ENCODE measurements around the gene THRAP3.

THRAP3 gene

DNA sequence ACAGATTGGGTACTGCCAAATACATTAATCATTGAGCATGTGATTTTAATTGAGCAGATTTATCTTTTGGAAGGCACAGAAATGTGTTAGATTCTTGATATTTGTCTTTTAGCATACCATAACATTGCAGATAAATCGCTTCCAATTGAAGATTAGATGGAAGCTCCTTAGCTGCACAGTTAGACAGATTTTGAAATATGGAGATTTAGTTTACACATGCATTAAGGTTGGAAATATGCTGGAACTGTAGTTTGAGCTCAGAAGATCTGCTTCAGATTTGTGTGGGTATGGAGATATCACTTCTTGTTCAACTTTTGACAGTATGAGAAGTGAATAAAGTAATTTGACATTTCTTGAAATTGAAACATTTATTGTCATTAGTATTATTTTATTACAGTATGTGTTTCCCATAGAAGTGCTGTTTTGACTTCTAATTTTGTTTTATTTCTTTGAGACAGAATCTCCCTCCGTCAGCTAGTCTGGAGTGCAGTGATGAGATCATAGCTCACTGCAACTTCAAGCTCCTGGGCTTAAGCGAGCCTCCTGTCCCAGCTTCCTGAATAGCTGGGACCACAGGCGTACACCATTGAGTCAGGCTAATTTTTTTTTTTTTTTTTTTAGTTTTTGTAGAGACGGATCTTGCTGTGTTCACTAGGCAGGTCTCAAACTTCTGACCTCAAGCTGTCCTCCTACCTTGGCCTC, 29.1 kb downstream of the THRAP3 start:
- no peak for DNase-seq

- DNase-seq = no peak
Measured at GRCh38 chr1:36256558-36257374, 32.5 kb downstream of the THRAP3 start.

DNA sequence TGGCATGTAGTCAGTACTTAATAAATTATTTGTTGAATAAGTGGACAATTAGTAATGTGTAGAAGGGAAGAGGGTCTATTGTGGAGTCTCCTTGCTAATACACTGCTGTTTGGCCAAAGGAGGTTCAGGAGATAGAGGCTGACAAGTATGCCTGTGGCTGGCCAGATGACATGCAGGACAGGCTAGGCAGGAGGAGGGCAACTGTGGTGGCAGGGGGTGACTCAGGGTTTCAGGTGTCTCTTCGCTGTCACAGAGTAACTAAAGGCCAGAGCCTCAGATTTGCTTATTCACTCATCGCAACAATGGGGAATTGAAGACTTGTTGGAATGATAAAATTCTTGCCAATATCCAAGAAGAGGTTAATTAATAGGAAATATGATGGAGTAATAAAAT, 33.1 kb downstream of the THRAP3 start:
- DNase-seq = no peak

DNA sequence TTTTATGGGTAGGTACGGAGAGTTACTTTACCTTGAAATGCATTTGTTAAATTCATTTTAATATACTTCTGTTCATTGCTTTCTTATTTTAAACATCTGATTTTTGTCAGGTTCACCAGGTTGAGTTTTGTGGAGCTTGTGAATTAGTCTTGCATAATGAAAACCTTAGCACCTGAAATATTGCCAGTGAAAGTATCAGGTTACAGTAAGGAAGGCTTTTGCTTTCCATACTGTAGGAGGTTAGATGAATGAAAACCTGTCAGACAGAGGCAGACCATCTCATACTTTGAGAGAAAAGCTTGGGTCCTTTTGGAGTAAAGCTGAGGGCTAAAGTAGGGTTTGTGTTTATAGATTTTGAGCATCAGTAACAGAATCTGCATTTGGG, 34.7 kb downstream of the THRAP3 start:
- DNase-seq = no peak

- no peak for DNase-seq
Measured at GRCh38 chr1:36268981-36269380, 44.7 kb downstream of the THRAP3 start.

- DNase-seq = no peak
Measured at GRCh38 chr1:36269408-36269838, 45.2 kb downstream of the THRAP3 start.

- DNase-seq = no peak
Measured at GRCh38 chr1:36273024-36273423, 48.8 kb downstream of the THRAP3 start.

DNA sequence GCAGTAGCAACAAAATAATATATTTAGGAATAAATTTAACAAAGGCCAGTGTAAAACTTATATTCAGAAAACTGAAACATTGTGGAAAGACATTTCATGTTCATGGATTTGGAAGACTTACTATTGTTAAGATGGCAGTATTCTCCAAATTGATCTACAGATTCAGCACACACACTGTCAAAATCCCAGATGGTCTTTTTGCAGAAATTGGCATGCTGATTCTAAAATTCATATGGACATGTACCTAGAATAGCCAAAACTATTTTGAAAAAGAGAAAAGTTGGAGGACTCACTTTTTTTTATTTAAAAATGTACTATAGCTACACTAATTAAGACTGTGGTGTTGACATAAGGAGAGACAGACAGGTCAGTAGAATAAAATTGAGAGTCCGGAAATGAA, 50.0 kb downstream of the THRAP3 start:
- DNase-seq = no peak

- no peak for DNase-seq
Measured at GRCh38 chr1:36276688-36277087, 52.4 kb downstream of the THRAP3 start.

- DNase-seq = no peak
Measured at GRCh38 chr1:36279110-36279788, 55.0 kb downstream of the THRAP3 start.

DNA sequence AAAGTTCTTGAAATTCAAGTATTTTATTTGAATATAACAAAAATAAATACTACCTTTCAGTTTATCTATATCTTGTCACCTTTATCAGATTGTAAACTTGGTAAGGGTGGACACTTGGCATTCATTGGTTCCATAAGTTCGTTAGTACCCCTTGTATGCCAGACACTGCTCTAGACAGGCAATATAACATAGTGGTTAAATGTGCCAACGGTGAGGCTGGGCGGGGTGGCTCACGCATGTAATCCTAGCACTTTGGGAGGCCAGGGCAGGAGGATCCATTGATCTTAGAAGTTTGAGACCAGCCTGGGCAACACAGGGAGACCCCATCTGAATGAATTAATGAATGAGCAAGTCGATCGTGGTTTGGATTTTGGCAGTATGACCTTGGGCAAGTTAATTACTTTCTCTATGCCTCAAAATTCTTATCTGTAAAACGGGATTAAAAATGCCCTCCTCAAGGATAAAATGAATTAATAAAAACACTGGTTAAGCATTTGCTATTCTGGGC, 55.6 kb downstream of the THRAP3 start:
- no peak for DNase-seq

DNA sequence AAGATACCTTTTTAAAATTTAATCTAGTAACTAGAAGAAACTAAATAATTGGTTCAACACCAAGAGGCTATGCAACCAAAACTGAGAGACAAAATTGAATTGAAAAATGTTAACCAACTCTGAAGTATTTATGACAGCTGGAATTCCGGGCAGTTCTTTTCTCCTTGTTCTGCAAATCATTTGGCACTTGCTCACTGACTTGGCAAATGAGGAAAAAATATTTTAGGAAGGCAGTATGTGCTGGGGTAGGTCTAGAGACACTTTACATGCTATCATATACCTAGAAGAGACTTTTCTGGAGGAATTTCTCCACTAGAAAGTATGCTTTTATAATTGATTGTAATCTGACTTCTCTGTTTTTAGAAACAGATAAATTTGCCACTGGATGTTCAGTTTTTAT, 59.8 kb downstream of the THRAP3 start:
- DNase-seq = no peak

GRCh38 chr1:36284517-36284916, 60.3 kb downstream of the THRAP3 start:
- DNase-seq = no peak

DNA sequence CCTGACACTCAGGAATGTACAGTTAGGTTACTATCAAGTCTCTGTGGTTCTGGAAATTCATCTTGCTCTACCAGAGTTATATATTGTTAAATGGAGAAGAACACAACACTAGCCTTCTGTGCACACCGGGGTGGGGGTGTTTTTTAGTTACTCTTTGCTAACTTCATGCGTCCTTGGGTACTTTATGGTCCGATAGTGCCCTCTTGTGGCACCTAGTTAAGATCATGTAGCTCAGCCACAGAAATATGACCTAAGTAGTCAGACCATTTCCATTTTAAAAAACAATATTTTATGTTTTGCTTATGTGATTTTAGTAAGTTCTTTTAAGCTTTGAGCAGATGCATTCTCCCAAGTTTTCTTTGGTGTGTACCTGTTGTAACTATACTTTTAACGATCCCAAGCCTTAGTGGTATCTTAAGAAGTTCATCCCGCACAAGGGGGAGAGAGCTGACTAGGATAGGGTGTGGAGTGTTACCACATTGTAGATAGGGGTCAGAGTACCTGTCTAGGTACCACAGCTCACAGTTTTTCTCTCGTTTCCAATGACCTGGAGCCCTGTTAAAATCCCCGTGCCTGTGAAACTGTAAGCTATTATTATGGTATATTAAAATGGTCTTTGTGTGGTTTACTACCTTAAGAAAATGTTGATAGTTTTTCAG, 61.3 kb downstream of the THRAP3 start:
- DNase-seq = peak in 2 of 4 experiments; percentile 14 to 21

DNA sequence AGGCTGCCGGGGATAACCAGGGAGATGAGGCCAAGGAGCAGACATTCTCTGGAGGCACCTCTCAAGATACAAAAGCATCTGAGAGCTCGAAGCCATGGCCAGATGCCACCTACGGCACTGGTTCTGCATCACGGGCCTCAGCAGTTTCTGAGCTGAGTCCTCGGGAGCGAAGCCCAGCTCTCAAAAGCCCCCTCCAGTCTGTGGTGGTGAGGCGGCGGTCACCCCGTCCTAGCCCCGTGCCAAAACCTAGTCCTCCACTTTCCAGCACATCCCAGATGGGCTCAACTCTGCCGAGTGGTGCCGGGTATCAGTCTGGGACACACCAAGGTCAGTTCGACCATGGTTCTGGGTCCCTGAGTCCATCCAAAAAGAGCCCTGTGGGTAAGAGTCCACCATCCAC, 62.6 kb downstream of the THRAP3 start:
- DNase-seq = no peak

GRCh38 chr1:36287595-36287994, 63.4 kb downstream of the THRAP3 start:
- no peak for DNase-seq

DNA sequence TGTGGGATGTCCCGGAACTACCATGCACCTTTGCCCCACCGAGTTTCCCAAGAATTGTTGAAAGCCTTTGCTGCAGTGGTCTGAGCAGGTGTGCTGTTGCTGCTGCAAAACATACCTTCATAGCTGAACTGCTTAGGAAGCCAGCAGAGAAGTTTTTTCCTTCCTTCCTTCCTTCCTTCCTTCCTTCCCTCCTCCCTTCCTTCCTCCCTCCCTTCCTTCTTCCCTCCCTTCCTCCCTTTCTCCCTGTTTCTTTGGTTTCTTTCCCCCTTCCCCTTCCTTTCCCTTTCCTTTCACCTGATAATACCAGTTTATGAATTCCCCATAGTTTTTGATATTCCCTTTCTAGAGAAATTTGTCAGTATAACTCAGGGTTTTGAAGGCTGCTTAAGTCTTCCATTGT, 71.1 kb downstream of the THRAP3 start:
- no peak for DNase-seq

- no peak for DNase-seq
Measured at GRCh38 chr1:36297062-36297461, 72.8 kb downstream of the THRAP3 start.

- no peak for DNase-seq
Measured at GRCh38 chr1:36298640-36299039, 74.4 kb downstream of the THRAP3 start.

GRCh38 chr1:36300526-36300925, 76.3 kb downstream of the THRAP3 start:
- no peak for DNase-seq

DNA sequence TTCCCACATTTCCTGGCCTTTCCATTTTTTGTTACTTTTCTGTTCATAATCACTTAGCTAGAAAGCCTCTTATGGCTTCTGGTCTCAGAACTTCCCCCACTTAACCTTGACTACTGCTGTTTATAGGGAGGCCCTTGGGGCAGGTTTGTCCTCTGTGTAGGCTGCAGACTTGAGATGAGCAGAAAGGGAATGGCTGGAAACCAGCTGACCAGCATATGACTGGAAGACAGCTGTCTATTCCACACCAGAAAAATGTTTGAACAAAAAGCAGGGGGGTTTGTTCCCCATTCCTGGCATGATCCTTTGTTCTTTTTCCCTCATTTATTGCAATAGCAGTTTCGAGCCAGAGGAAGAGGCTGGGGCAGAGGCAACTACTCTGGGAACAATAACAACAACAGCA, 77.0 kb downstream of the THRAP3 start:
- no peak for DNase-seq

DNA sequence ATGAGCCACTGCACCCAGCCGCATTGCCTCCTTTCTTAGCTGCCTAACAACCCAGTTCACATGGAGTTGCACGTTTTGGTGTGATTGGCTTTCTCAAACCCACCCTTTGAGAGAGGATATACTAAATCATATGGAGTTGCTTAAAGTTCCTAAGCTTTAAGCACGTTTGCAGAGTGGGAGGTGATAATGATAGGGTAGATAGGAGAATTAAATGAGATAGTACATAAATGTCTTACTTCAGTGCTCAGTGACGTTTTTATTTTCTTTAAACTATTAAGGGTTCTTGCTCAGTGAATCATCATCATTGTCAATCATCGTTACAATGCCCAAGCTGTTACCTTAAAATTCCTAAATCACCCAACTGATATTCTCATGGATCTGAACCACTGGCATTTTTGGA, 79.0 kb downstream of the THRAP3 start:
- no peak for DNase-seq

Measured in activated naive CD4-positive, alpha-beta T cell (primary cell).